Peyer's patch (tissue), 4 donors: Measurements from ENCODE around the gene SPEM3. TPM values are rescaled to one million over a fixed set of nuclear protein-coding genes. Genes with fewer than 3 reads are reported as not detected.

Source experiments
- DNase-seq, 3 donors: peaks; one replicate each; pipeline ENCODE4 v3.0.0-alpha.2; 2017 to 2019
- H3K27ac ChIP-seq, 4 donors: fragments of 200-600 bp; sonication (generic); one replicate each; pipeline ENCODE4 v1.5.1; 2016 to 2019
- H3K27me3 ChIP-seq, 2 donors: fragments of 200-600 bp; sonication (generic); one replicate each; pipeline ENCODE4 v1.5.1; 2019
- H3K36me3 ChIP-seq, 3 donors: fragments of 200-600 bp; sonication (generic); one replicate each; pipeline ENCODE4 v1.5.1; 2016 to 2019
- H3K4me1 ChIP-seq, 4 donors: fragments of 200-600 bp; sonication (generic); one replicate each; pipeline ENCODE4 v1.5.1; 2016 to 2019
- H3K4me3 ChIP-seq, 4 donors: fragments of 200-600 bp; sonication (generic); 1 replicate in 3 of 4; 2 replicates in 1 of 4; pipeline ENCODE4 v1.5.1; 2016 to 2019; ENCODE audit warnings: mild to moderate bottlenecking in 1 of 4
- H3K9me3 ChIP-seq, 4 donors: fragments of 200-600 bp; sonication (generic); one replicate each; pipeline ENCODE4 v1.5.1; 2016 to 2019; ENCODE audit warnings: mild to moderate bottlenecking in 1 of 4
- CTCF ChIP-seq, 6 experiments: fragments of 450-650 bp in 4 of 6; fragments of 200-600 bp in 2 of 6; sonication (generic) in 1 of 6; IDR thresholded peaks; one replicate each; pipeline ENCODE4 v1.5.1; 2017 to 2019; ENCODE audit warnings: antibody characterized with exemption in 6 of 6, mild to moderate bottlenecking in 3 of 6, moderate library complexity in 1 of 6
- POLR2A ChIP-seq, 2 donors: fragments of 450-650 bp; IDR thresholded peaks; one replicate each; pipeline ENCODE4 v1.5.1; 2017; ENCODE audit warnings: antibody characterized with exemption in 2 of 2, mild to moderate bottlenecking in 2 of 2, moderate library complexity in 2 of 2
- total RNA-seq, 4 donors: library from RNA; depleted of rRNA; stranded (reverse); fragments of >200 nt; gene quantifications; one replicate each; pipeline ENCODE4 v1.1.0, GENCODE V29; 2016

The SPEM3 gene
- total RNA-seq, 4 donors from 2014 or later = not detected

- Histone ChIP-seq H3K9me3 (no peaks in the 10 kb centered on the region), H3K27ac (no peak overlapping the region), H3K36me3 (no peaks in the 10 kb centered on the region), H3K4me1 (no peaks in the 10 kb centered on the region), H3K4me3 (no peak overlapping the region), H3K27me3 (no peaks in the 10 kb centered on the region)
- TF ChIP-seq POLR2A (IDR thresholded peaks at IDR 0.05) (no peak), CTCF (IDR thresholded peaks at IDR 0.05) (no peak)
- no peak for DNase-seq
These were observed 1.7 kb upstream of the SPEM3 start for GRCh38 chr17:7426896-7427489.

- Histone ChIP-seq H3K4me3 (no peak overlapping the region), H3K36me3 (no peaks in the 10 kb centered on the region), H3K4me1 (no peaks in the 10 kb centered on the region), H3K9me3 (no peaks in the 10 kb centered on the region), H3K27me3 (no peaks in the 10 kb centered on the region), H3K27ac (no peak overlapping the region)
- no peak for DNase-seq
- TF ChIP-seq POLR2A (IDR thresholded peaks at IDR 0.05) = no peak
- TF ChIP-seq CTCF (IDR thresholded peaks at IDR 0.05) = no peak
These were observed 1.1 kb upstream of the SPEM3 start for GRCh38 chr17:7427549-7427948.

- H3K9me3 ChIP-seq = no peaks in the 10 kb centered on the region
- DNase-seq = no peak
- no peak for TF ChIP-seq CTCF (IDR thresholded peaks at IDR 0.05)
- no peak for TF ChIP-seq POLR2A (IDR thresholded peaks at IDR 0.05)
- H3K4me3 ChIP-seq = no peak overlapping the region
- no peaks in the 10 kb centered on the region for H3K27me3 ChIP-seq
- no peaks in the 10 kb centered on the region for H3K36me3 ChIP-seq
- no peak overlapping the region for H3K27ac ChIP-seq
- H3K4me1 ChIP-seq = no peaks in the 10 kb centered on the region
These were observed 1.1 kb downstream of the SPEM3 start for GRCh38 chr17:7429722-7430121.

- DNase-seq = no peak
- H3K4me1 ChIP-seq = peaks cover 0 to 6% (median 2%) of the 10 kb centered on the region in 4 donors
- H3K27ac ChIP-seq = no peak overlapping the region
- H3K4me3 ChIP-seq = no peak overlapping the region
- no peaks in the 10 kb centered on the region for H3K36me3 ChIP-seq
- no peak for TF ChIP-seq POLR2A (IDR thresholded peaks at IDR 0.05)
- TF ChIP-seq CTCF (IDR thresholded peaks at IDR 0.05) = no peak
- H3K27me3 ChIP-seq = no peaks in the 10 kb centered on the region
- H3K9me3 ChIP-seq = no peaks in the 10 kb centered on the region
These were observed 2.6 kb downstream of the SPEM3 start for GRCh38 chr17:7431231-7431630.

- no peak overlapping the region for H3K27ac ChIP-seq
- no peaks in the 10 kb centered on the region for H3K27me3 ChIP-seq
- peaks cover under 1 to 17% (median 10%) of the 10 kb centered on the region in 4 donors for H3K4me1 ChIP-seq
- no peak overlapping the region for H3K4me3 ChIP-seq
- no peaks in the 10 kb centered on the region for H3K36me3 ChIP-seq
- no peak for TF ChIP-seq CTCF (IDR thresholded peaks at IDR 0.05)
- TF ChIP-seq POLR2A (IDR thresholded peaks at IDR 0.05) = no peak
- no peaks in the 10 kb centered on the region for H3K9me3 ChIP-seq
- no peak for DNase-seq
These were observed 3.6 kb downstream of the SPEM3 start for GRCh38 chr17:7432296-7432695.
